IPS DF 4.7 (cell line): Measurements from ENCODE around the gene NPR1.
"Not testable (repeated sequence)": the region's sequence is repeated elsewhere in the genome, so short reads cannot be mapped to it uniquely, and the experiment has no call there.

ENCODE experiments used
- DNase-seq: peaks from one replicate; pipeline ENCODE4 v3.0.0-alpha.2; 2013; ENCODE audit warnings: low spot score; ENCODE audit errors: extremely low read depth

Gene NPR1

GRCh38 chr1:153678519-153679336 lies at the start of gene NPR1:
TSS of gene NPR1 (plus strand) at chr1:153678688. CDS start at chr1:153679109, 421 bp downstream.
- no peak for DNase-seq

- DNase-seq, result no peak
Measured at GRCh38 chr1:153629343-153629665, 49.2 kb upstream of the NPR1 start.

- DNase-seq, result no peak
Measured at GRCh38 chr1:153629971-153630370, 48.5 kb upstream of the NPR1 start.

DNA sequence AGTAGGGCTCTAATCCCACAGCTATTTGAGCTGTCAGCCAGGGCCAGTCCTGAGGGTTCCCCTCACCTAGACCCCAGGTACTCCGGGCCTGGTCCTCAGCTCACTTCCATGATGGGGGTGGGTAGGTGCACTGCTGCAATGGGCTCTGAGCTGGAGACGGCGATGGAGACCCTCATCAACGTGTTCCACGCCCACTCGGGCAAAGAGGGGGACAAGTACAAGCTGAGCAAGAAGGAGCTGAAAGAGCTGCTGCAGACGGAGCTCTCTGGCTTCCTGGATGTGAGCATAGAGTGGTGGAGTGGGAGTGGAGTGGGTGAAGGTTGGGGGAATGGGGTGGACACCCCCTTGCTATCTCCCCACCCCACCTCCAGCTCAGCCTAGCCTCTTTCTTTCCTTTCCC lies 48.1 kb upstream of the NPR1 start:
- no peak for DNase-seq

GRCh38 chr1:153631047-153632022 lies 47.2 kb upstream of the NPR1 start:
- no peak for DNase-seq

DNA sequence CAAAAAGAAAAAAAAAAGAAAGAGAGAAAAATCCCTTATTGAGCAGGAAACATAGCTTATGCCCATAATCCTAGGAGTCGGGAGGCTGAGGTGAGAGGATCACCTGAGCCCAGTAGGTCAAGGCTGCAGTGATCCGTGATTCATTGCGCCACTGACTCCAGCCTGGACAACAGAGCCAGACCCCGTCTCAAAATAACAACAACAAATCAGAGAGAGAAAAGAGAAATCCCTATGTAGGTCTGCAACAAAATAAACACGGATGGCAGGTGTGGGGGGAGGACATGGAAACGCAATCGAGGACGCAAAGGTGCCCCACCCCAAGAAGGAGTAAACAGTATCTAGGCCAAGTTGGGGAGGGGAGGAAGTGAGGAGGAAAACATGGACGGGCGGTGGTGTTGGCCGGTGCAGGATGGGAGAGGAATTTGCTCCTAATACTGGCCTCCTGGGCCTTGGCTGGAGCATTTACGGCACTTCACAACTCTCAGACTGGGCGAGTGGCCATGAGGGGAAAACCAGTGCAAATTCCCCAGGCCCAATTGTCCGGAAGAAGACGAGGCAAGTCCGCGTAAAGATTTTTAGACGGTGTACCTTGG lies 45.2 kb upstream of the NPR1 start:
- no peak for DNase-seq

GRCh38 chr1:153633754-153634665 lies 44.5 kb upstream of the NPR1 start, which contains the start of gene CHTOP:
TSS of gene CHTOP (plus strand) at chr1:153634066. CDS start at chr1:153636589, 2,523 bp downstream.
- peak; percentile 96 for DNase-seq

GRCh38 chr1:153635872-153636271 lies 42.6 kb upstream of the NPR1 start:
- no peak for DNase-seq

GRCh38 chr1:153636312-153636711 lies 42.2 kb upstream of the NPR1 start:
- DNase-seq, result no peak

GRCh38 chr1:153638261-153638660 lies 40.2 kb upstream of the NPR1 start:
- DNase-seq, result no peak

DNA sequence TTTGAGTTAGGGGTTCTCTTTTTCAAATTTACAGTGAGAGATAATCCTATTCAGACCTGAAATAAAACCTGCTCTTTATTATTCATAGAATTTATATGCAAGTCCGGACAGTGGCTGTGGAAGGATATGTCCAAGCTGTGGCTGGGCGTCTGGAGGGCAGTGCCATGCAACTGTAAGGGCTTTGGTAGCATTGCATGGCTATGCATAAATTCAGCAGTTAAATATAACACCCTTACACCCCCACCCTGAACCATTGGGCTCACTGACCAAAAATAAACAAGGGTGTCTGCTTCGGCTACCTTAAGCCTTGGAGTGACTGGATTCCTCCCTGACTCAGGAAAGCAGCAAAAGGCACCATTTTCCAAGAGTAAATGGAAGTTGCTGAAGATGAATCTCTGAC lies 39.2 kb upstream of the NPR1 start:
- no peak for DNase-seq

DNA sequence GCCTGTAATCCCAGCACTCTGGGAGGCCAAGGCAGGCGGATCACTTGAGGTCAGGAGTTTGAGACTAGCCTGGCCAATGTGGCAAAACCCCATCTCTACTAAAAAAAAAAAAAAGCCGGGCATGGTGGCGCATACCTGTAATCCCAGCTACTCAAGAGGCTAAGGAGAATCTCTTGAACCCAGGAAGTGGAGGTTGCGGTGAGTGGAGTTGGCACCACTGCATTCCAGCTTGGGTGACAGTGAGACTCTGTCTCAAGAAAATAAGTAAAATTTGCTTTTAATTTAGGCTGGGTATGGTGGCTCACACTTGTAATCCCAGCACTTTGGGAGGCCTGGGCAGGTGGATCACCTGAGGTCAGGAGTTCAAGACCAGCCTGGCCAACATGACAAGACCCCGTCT lies 38.3 kb upstream of the NPR1 start:
- DNase-seq, result not testable (repeated sequence)

DNA sequence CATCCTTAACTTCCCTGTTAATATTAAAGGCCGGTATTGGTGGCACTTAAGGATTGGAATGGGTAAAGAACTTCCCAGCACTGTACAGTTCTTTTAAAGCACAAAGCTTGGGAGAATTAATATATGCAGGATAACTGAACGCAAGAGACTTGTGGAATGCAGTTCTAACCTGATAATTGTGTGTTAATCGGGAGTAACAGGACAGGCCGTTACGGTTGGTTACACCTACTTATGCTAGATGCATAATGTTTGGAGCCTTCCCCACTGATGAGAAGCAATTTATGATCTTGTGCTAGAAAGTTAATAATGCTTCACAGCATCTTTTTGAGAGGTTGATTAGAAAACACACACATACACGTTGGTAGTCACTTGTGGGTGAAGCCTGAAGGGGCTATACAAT lies 37.6 kb upstream of the NPR1 start:
- DNase-seq, result no peak

GRCh38 chr1:153642161-153642560 lies 36.3 kb upstream of the NPR1 start:
- DNase-seq, result no peak

- DNase-seq, result no peak
Measured at GRCh38 chr1:153643100-153643499, 35.4 kb upstream of the NPR1 start.

- DNase-seq, result no peak
Measured at GRCh38 chr1:153643816-153644215, 34.7 kb upstream of the NPR1 start.

DNA sequence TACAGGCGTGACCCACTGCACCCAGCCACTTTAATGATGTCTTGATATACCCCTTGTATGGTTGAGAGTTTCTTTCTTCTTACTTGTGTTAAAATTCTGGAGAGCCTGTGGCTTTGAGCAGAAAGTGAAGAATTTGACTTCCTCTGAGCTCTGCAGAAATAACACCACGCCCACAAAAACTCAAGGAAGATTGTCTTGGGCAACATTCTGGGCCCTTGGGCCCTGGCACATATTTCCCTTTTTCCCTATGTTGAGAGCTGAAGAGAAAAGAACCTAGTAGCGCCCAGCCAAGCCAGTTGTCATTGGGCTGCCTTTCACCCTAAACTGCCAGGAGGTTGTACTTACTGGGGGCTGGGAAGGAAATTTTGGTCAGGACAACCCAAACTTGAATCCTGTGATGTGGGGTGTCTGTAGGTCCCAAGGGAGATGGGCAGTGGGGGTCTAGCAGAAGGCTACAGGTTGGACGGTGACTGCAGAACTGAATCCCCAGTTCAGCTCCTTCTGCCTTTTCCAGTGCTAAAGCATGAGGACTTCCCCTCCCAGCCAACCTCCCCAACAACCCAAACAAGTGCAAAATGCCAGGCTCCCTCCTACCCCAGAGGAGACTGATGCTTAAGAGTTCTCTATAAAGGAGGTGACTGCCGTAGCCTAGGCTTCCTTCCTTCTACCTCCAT lies 31.7 kb upstream of the NPR1 start:
- DNase-seq, result no peak

DNA sequence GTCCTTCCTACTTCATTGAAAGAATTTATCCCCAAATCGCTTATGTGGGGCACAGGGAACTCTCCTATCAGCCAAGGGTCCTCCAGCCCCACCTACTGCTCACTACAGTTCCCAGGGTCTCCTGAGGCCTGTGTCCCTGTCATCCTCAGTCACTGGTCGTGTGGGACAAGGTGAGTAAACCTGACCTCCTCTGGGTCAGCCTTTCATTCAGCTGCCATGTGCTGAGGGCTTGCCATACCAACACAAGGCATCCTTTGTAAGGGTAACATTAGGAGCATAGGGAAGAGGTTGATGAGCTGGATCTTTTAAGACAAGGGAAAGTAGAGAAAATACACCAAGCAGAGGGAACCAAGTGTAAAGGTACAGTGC lies 31.2 kb upstream of the NPR1 start:
- no peak for DNase-seq

DNA sequence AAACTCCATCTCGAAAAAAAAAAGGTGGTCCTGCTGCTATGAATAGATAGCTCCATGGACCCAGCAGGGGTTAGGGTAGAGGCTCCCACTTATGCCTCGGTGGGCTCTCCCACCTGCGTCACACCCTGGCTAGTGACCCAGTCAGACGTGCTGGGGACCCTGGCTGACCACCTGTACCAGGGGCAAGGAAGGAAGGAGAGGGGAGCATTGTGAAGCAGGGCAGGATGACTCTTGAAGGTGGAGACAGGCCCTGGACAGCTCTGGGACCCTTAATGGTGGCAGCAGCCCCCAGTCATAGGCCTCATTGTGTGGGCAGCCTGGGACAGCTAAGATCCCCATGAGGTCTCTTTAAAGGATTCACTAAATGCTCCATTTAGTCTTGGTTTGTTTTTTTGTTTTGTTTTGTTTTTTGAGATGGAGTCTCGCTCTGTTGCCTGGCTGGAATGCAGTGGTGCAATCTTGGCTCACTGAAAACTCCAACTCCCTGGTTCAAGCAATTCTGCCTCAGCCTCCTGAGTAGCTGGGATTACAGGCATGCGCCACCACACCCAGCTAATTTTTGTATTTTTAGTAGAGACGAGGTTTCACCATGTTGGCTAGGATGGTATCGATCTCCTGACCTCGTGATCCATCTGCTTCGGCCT lies 30.4 kb upstream of the NPR1 start:
- DNase-seq, result no peak
